Measurements from ENCODE around the gene FLRT3. TPM values are rescaled to one million over a fixed set of nuclear protein-coding genes. Genes with fewer than 3 reads are reported as not detected.

FLRT3 gene
- total RNA-seq, 1 experiment from 2014 or later = 2.8 TPM

DNA sequence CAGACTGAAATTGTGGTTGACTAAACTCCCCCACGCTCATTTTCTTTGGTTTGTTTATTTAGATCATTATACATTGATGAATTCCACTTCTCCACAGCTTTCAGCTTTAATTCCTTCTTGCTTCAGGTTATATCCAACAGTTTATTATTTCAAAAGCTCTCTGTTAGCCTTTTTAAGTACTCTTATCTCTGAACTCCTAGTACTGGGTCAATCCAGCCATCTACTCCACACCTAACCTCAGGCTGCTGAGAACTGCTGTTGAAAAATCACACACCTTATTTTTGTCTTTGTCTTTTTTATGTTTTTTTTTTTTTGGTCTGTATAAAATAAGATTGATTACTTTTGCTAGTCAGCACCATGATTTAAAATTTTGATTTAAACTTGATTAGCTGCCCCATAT, 32.9 kb downstream of the FLRT3 start:
- no TSS peak for BruUV-seq (replicated peaks)
- Histone ChIP-seq H3K36me3 (ENCODE audit: low read depth, low read length) (no peaks in the 10 kb centered on the region), H3K4me2 (ENCODE audit: low read length) (no peak overlapping the region), H3K27me3 (ENCODE audit: low read length) (no peaks in the 10 kb centered on the region), H3K79me2 (ENCODE audit: low read length) (no peaks in the 10 kb centered on the region), H3F3A (ENCODE audit: low read length, unreplicated experiment) (no peaks in the 10 kb centered on the region), H3K9me3 (ENCODE audit: low read length) (no peaks in the 10 kb centered on the region), H4K20me1 (ENCODE audit: low read length) (no peaks in the 10 kb centered on the region), H3K27ac (ENCODE audit: low read length) (no peak overlapping the region), H2AFZ (ENCODE audit: low read length) (no peak overlapping the region), H3K4me1 (ENCODE audit: insufficient read depth, low read length) (no peaks in the 10 kb centered on the region), H3K9ac (ENCODE audit: low read length) (no peak overlapping the region), H3K4me3 (ENCODE audit: low read length) (no peak overlapping the region), H3K9me2 (replicated peaks; ENCODE audit: low read length) (no peaks in the 10 kb centered on the region)
- intact Hi-C loops (cut with micrococcal nuclease) = no loop called here
- POLR2A ChIA-PET (ENCODE audit: unreplicated experiment) = no interaction called here
- no peak for ATAC-seq
- CTCF ChIA-PET = no interaction called here
- DNase-seq = no peak
- TF ChIP-seq EZH2 (IDR thresholded peaks at IDR 0.05; ENCODE audit: low read length, unreplicated experiment) (no peak), EZH2phosphoT487 (IDR thresholded peaks at IDR 0.05; ENCODE audit: borderline replicate concordance, low read length) (no peak)
- TF ChIP-seq, protein P1, sequence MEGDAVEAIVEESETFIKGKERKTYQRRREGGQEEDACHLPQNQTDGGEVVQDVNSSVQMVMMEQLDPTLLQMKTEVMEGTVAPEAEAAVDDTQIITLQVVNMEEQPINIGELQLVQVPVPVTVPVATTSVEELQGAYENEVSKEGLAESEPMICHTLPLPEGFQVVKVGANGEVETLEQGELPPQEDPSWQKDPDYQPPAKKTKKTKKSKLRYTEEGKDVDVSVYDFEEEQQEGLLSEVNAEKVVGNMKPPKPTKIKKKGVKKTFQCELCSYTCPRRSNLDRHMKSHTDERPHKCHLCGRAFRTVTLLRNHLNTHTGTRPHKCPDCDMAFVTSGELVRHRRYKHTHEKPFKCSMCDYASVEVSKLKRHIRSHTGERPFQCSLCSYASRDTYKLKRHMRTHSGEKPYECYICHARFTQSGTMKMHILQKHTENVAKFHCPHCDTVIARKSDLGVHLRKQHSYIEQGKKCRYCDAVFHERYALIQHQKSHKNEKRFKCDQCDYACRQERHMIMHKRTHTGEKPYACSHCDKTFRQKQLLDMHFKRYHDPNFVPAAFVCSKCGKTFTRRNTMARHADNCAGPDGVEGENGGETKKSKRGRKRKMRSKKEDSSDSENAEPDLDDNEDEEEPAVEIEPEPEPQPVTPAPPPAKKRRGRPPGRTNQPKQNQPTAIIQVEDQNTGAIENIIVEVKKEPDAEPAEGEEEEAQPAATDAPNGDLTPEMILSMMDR (conservative IDR thresholded peaks at IDR 0.05; ENCODE audit: low read depth, low read length) = no peak

DNA sequence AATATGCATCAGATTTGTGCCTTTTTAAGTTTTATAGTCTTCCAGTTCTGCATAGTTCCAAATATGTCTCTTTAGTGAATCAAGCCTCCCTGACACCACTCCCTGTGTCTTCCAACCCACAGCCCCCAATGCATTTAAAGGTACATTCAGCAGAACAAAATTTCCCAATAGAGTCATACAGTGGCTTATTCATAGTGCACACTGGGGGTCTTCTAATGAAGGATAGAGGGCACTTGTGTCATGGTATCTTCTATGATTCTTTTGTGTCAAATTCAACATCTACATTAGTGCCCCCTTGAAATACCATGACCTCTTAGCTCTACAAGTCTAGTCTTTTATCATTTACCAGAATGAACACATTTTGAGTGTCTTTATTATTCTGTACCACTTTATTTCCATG, 33.8 kb downstream of the FLRT3 start:
- ChIA-PET CTCF (no interaction called here), POLR2A (ENCODE audit: unreplicated experiment) (no interaction called here)
- DNase-seq = no peak
- intact Hi-C loops (cut with micrococcal nuclease) = no loop called here
- no peak overlapping the region for H3K4me2 ChIP-seq (ENCODE audit: low read length)
- ATAC-seq = no peak
- BruUV-seq (replicated peaks) = no TSS peak
- no peak overlapping the region for H3K9ac ChIP-seq (ENCODE audit: low read length)
- no peaks in the 10 kb centered on the region for H3K27me3 ChIP-seq (ENCODE audit: low read length)
- H3K9me3 ChIP-seq (ENCODE audit: low read length) = no peaks in the 10 kb centered on the region
- TF ChIP-seq EZH2 (IDR thresholded peaks at IDR 0.05; ENCODE audit: low read length, unreplicated experiment) = no peak
- no peak for TF ChIP-seq EZH2phosphoT487 (IDR thresholded peaks at IDR 0.05; ENCODE audit: borderline replicate concordance, low read length)
- TF ChIP-seq, protein P1 (conservative IDR thresholded peaks at IDR 0.05; ENCODE audit: low read depth, low read length) = no peak
- no peaks in the 10 kb centered on the region for H3K36me3 ChIP-seq (ENCODE audit: low read depth, low read length)
- no peaks in the 10 kb centered on the region for H3F3A ChIP-seq (ENCODE audit: low read length, unreplicated experiment)
- no peak overlapping the region for H2AFZ ChIP-seq (ENCODE audit: low read length)
- no peaks in the 10 kb centered on the region for H3K4me1 ChIP-seq (ENCODE audit: insufficient read depth, low read length)
- H3K4me3 ChIP-seq (ENCODE audit: low read length) = no peak overlapping the region
- no peak overlapping the region for H3K27ac ChIP-seq (ENCODE audit: low read length)
- H4K20me1 ChIP-seq (ENCODE audit: low read length) = no peaks in the 10 kb centered on the region
- no peaks in the 10 kb centered on the region for H3K79me2 ChIP-seq (ENCODE audit: low read length)
- H3K9me2 ChIP-seq (replicated peaks; ENCODE audit: low read length) = no peaks in the 10 kb centered on the region

DNA sequence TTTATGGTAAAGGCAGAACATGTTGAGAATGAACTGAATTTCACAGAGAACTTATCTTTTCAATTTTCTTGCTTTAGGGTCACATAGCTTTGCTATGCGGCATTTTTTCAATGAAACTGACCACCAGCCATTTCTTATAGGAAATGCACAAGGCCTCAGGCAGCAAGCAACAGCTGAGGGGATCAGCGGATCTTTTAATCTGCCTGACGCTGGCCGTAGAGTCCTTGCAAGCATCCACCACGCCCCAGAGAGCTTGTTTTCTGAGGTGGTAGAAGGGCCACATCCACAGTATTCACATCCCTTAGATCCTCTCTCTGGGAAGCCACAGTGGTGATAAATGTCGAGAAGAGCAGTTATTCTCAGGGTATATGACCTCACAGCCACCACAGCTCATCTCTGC, 34.3 kb downstream of the FLRT3 start:
- Histone ChIP-seq H3K9me3 (ENCODE audit: low read length) (no peaks in the 10 kb centered on the region), H4K20me1 (ENCODE audit: low read length) (no peaks in the 10 kb centered on the region), H3K9me2 (replicated peaks; ENCODE audit: low read length) (no peaks in the 10 kb centered on the region), H2AFZ (ENCODE audit: low read length) (no peak overlapping the region), H3K4me2 (ENCODE audit: low read length) (no peak overlapping the region), H3K4me1 (ENCODE audit: insufficient read depth, low read length) (no peaks in the 10 kb centered on the region), H3K27ac (ENCODE audit: low read length) (no peak overlapping the region), H3F3A (ENCODE audit: low read length, unreplicated experiment) (no peaks in the 10 kb centered on the region), H3K27me3 (ENCODE audit: low read length) (no peaks in the 10 kb centered on the region), H3K79me2 (ENCODE audit: low read length) (no peaks in the 10 kb centered on the region), H3K9ac (ENCODE audit: low read length) (no peak overlapping the region), H3K4me3 (ENCODE audit: low read length) (no peak overlapping the region), H3K36me3 (ENCODE audit: low read depth, low read length) (no peaks in the 10 kb centered on the region)
- intact Hi-C loops (cut with micrococcal nuclease) = no loop called here
- ATAC-seq = no peak
- no peak for DNase-seq
- TF ChIP-seq, protein P1 (conservative IDR thresholded peaks at IDR 0.05; ENCODE audit: low read depth, low read length) = no peak
- TF ChIP-seq EZH2 (IDR thresholded peaks at IDR 0.05; ENCODE audit: low read length, unreplicated experiment) (no peak), EZH2phosphoT487 (IDR thresholded peaks at IDR 0.05; ENCODE audit: borderline replicate concordance, low read length) (no peak)
- ChIA-PET POLR2A (ENCODE audit: unreplicated experiment) (no interaction called here), CTCF (no interaction called here)
- BruUV-seq (replicated peaks) = no TSS peak
